Mesodermal cell (in vitro differentiated cells): Measurements from ENCODE around the gene NANOG.
"Not testable (repeated sequence)": the region's sequence is repeated elsewhere in the genome, so short reads cannot be mapped to it uniquely, and the experiment has no call there.

ENCODE experiments used
- H3K27ac ChIP-seq: 2 replicates; pipeline ENCODE4 v1.7.0; 2013; ENCODE audit warnings: mild to moderate bottlenecking, low read depth, low read length, moderate library complexity; ENCODE audit not compliant: severe bottlenecking
- H3K36me3 ChIP-seq: 2 replicates; pipeline ENCODE4 v1.7.1; 2013; ENCODE audit warnings: mild to moderate bottlenecking, low read length, moderate library complexity; ENCODE audit not compliant: control insufficient read depth, insufficient read depth
- H3K4me1 ChIP-seq: one replicate; pipeline ENCODE4 v1.7.1; 2013; ENCODE audit warnings: mild to moderate bottlenecking, low read length; ENCODE audit not compliant: insufficient read depth, control insufficient read depth, poor library complexity, severe bottlenecking
- H3K4me3 ChIP-seq: 2 replicates; pipeline ENCODE4 v1.7.0; 2013; ENCODE audit warnings: low read length, control low read depth, mild to moderate bottlenecking; ENCODE audit not compliant: insufficient read depth, poor library complexity, severe bottlenecking; ENCODE audit errors: extremely low read depth
- H3K9me3 ChIP-seq: 2 replicates; pipeline ENCODE4 v1.7.1; 2013; ENCODE audit warnings: mild to moderate bottlenecking, low read length, moderate library complexity; ENCODE audit not compliant: control insufficient read depth
- WGBS, 2 experiments: methylation state at CpG; one replicate each; pipeline ENCODE4 v1.1.5; 2013; ENCODE audit warnings: missing lambda C conversion rate in 2 of 2; ENCODE audit not compliant: insufficient coverage in 2 of 2; 5-methylcytosine and 5-hydroxymethylcytosine counted together

NANOG gene

GRCh38 chr12:7837366-7837765, 48.2 kb downstream of the NANOG start:
- H3K36me3 ChIP-seq, result no peaks in the 10 kb centered on the region
- 93 to 100% methylated on average over 1 to 3 of the region's 6 CpGs for WGBS, 2 experiments
- H3K4me1 ChIP-seq, result peaks cover 11% of the 10 kb centered on the region
- H3K9me3 ChIP-seq, result no peaks in the 10 kb centered on the region
- H3K27ac ChIP-seq, result no peak overlapping the region
- H3K4me3 ChIP-seq, result no peak overlapping the region

DNA sequence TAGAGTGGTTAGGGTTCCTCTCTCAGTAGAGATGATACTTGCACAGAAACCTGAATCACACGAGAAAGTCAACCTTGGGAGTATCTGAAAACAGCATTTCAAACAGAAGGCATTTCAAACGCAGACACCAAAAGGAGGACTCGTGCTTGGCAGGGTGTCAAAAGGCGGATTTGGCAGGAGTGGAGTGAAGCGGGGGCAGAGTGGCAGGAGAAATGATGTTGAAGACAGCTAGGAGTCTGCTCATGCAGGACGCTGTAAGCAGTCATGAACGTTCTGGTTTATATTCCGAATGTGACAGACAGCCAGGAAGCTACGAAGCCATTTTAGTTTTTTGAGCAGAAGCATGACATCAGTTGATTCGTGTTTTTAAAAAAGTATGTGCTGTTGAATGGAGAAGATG, 50.0 kb downstream of the NANOG start:
- H3K36me3 ChIP-seq, H3K9me3 ChIP-seq, H3K4me3 ChIP-seq, H3K27ac ChIP-seq: not testable (repeated sequence)
- H3K4me1 ChIP-seq, result peaks cover 16% of the 10 kb centered on the region
- WGBS, 2 experiments, result 40 to 100% methylated on average over 1 to 2 of the region's 10 CpGs

- 95 to 100% methylated on average over 1 to 2 of the region's 7 CpGs for WGBS, 2 experiments
- H3K4me3 ChIP-seq, H3K9me3 ChIP-seq, H3K36me3 ChIP-seq, H3K27ac ChIP-seq: not testable (repeated sequence)
- peaks cover 16% of the 10 kb centered on the region for H3K4me1 ChIP-seq
Measured at GRCh38 chr12:7839848-7840247, 50.6 kb downstream of the NANOG start.

- whole genome bisulfite sequencing, 2 experiments, result no CpG with 5 or more reads among the region's 9 CpGs
- not testable (repeated sequence) for H3K9me3 ChIP-seq, H3K4me3 ChIP-seq, H3K36me3 ChIP-seq
- Histone ChIP-seq H3K4me1 (peaks cover 16% of the 10 kb centered on the region), H3K27ac (peak overlapping the region; percentile 62)
Measured at GRCh38 chr12:7842444-7842843, 53.2 kb downstream of the NANOG start.

DNA sequence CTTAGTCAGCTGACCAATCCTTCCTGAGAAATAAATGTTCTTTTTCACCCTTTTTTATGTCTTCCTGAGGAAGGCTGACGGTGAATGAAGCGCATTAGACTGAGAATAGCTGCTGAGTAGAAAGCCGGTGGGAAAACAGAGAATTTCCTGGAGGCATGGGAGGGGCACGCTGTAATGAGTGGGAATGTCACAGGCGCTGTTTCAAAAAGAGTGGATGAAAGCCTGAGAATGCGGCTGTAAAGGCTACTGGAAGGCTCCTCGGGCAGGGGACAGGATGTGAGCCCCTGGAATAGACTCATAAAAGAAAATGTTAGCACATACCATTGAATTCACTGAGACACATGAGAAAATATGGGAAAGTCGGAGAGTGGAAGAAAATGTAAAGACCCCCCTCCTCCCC, 53.9 kb downstream of the NANOG start:
- H3K27ac ChIP-seq, result peak overlapping the region; percentile 57
- peaks cover 16% of the 10 kb centered on the region for H3K4me1 ChIP-seq
- not testable (repeated sequence) for H3K4me3 ChIP-seq, H3K36me3 ChIP-seq, H3K9me3 ChIP-seq
- WGBS, 2 experiments, result no CpG with 5 or more reads among the region's 8 CpGs

- H3K36me3 ChIP-seq, H3K4me3 ChIP-seq, H3K9me3 ChIP-seq, H3K27ac ChIP-seq: not testable (repeated sequence)
- peaks cover 16% of the 10 kb centered on the region for H3K4me1 ChIP-seq
- WGBS, 2 experiments, result no CpG with 5 or more reads among the region's 9 CpGs
Measured at GRCh38 chr12:7843583-7843982, 54.4 kb downstream of the NANOG start.

- peaks cover 16% of the 10 kb centered on the region for H3K4me1 ChIP-seq
- H3K9me3 ChIP-seq, result no peaks in the 10 kb centered on the region
- 88% methylated on average over 1 of the region's 5 CpGs; no CpG with 5 or more reads in 1 of the 2 experiments for WGBS, 2 experiments
- no peak overlapping the region for H3K4me3 ChIP-seq
- no peaks in the 10 kb centered on the region for H3K36me3 ChIP-seq
- no peak overlapping the region for H3K27ac ChIP-seq
Measured at GRCh38 chr12:7844116-7844515, 54.9 kb downstream of the NANOG start.

- 57% methylated on average over 1 of the region's 4 CpGs; no CpG with 5 or more reads in 1 of the 2 experiments for WGBS, 2 experiments
- not testable (repeated sequence) for H3K36me3 ChIP-seq, H3K9me3 ChIP-seq, H3K27ac ChIP-seq, H3K4me3 ChIP-seq
- H3K4me1 ChIP-seq, result peaks cover 17% of the 10 kb centered on the region
Measured at GRCh38 chr12:7847226-7848097, 58.3 kb downstream of the NANOG start.

DNA sequence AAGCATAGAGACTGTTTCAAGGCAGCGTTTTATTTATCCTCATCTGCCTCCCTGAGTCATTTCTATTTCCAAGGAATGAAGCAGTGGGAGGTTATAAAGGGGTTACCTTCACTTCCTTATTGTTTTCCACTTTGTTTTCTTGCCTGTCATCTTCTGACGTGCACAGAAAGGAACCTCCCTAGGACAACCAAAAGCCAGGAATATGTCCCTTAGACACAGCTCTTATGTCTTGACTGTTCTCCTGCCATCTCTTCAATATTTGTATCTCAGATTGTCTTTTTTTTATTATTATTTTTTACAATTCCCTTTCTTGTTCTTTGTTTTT, 58.9 kb downstream of the NANOG start:
- H3K4me3 ChIP-seq, H3K27ac ChIP-seq, H3K36me3 ChIP-seq, H3K9me3 ChIP-seq: not testable (repeated sequence)
- no CpG with 5 or more reads among the region's 2 CpGs for WGBS, 2 experiments
- peaks cover 14% of the 10 kb centered on the region for H3K4me1 ChIP-seq
